Erythroblast (primary cell): ENCODE measurements around the gene C16orf96.

Source experiments
- GATA1 ChIP-seq: IDR thresholded peaks from 2 replicates; pipeline ENCODE4 v1.6.1; 2011; ENCODE audit warnings: low read depth, mild to moderate bottlenecking, control low read depth, low read length, moderate library complexity
- POLR2A ChIP-seq: IDR thresholded peaks from 2 replicates; pipeline ENCODE4 v1.6.1; 2011; ENCODE audit warnings: mild to moderate bottlenecking, low read length

DNA sequence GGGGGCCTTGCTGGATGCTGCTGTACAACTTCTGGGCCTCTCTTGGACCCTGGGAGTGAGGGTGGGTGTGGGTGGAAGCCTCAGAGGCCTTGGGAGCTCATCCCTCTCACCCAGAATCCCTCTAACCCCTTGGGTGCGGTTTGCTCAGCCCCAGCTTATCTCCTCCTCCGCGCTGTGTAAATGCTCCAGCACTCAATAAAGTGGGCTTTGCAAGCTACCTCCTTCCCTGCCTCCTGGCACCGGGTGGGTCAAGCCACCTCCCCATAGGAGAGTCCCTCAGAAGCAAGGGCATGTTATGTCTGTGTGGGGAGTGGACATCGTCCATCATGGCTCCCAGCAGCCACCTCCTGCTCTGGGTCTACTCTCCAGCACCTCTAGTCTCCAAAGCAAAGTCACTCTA is 46.0 kb upstream of the C16orf96 start:
- no peak for TF ChIP-seq POLR2A
- TF ChIP-seq GATA1 = no peak
